Activated CD4-positive, alpha-beta T cell treated with anti-CD3 and anti-CD28 coated beads for 4 hours (primary cell): ENCODE measurements around the gene SLC8A1.

Source experiments
- DNase-seq, 2 donors: peaks; one replicate each; pipeline ENCODE4 v3.0.0-alpha.2; 2020

The SLC8A1 gene

GRCh38 chr2:40178971-40179370 is 272.9 kb downstream of the SLC8A1 start:
- DNase-seq, result no peak

- DNase-seq, result no peak
Measured at GRCh38 chr2:40178171-40178778, 273.6 kb downstream of the SLC8A1 start.

- DNase-seq, result no peak
Measured at GRCh38 chr2:40177366-40177765, 274.5 kb downstream of the SLC8A1 start.

GRCh38 chr2:40173276-40173675 is 278.6 kb downstream of the SLC8A1 start:
- DNase-seq, result no peak

GRCh38 chr2:40169856-40170255 is 282.0 kb downstream of the SLC8A1 start:
- DNase-seq, result no peak

- DNase-seq, result no peak
Measured at GRCh38 chr2:40169430-40169829, 282.5 kb downstream of the SLC8A1 start.

- DNase-seq, result no peak
Measured at GRCh38 chr2:40168546-40168945, 283.3 kb downstream of the SLC8A1 start.

GRCh38 chr2:40168032-40168431 is 283.9 kb downstream of the SLC8A1 start:
- no peak for DNase-seq

GRCh38 chr2:40166006-40166405 is 285.9 kb downstream of the SLC8A1 start:
- no peak for DNase-seq

GRCh38 chr2:40165509-40165844 is 286.4 kb downstream of the SLC8A1 start:
- DNase-seq, result no peak

- no peak for DNase-seq
Measured at GRCh38 chr2:40164736-40165508, 287.0 kb downstream of the SLC8A1 start.

GRCh38 chr2:40161986-40162385 is 289.9 kb downstream of the SLC8A1 start:
- DNase-seq, result no peak

- no peak for DNase-seq
Measured at GRCh38 chr2:40160751-40161218, 291.1 kb downstream of the SLC8A1 start.

GRCh38 chr2:40159333-40159732 is 292.6 kb downstream of the SLC8A1 start:
- DNase-seq, result no peak

GRCh38 chr2:40158781-40159180 is 293.1 kb downstream of the SLC8A1 start:
- DNase-seq, result no peak

- no peak for DNase-seq
Measured at GRCh38 chr2:40155728-40156127, 296.2 kb downstream of the SLC8A1 start.

GRCh38 chr2:40150266-40150665 is 301.6 kb downstream of the SLC8A1 start:
- DNase-seq, result no peak

GRCh38 chr2:40148334-40148733 is 303.6 kb downstream of the SLC8A1 start:
- DNase-seq, result no peak

- no peak for DNase-seq
Measured at GRCh38 chr2:40147360-40147759, 304.5 kb downstream of the SLC8A1 start.

GRCh38 chr2:40144022-40144421 is 307.9 kb downstream of the SLC8A1 start:
- DNase-seq, result no peak

GRCh38 chr2:40138314-40138713 is 313.6 kb downstream of the SLC8A1 start:
- no peak for DNase-seq

GRCh38 chr2:40131081-40131704 is 320.7 kb downstream of the SLC8A1 start:
- no peak for DNase-seq

- no peak for DNase-seq
Measured at GRCh38 chr2:40130251-40130994, 321.5 kb downstream of the SLC8A1 start.
